HCT116 (cell line): ENCODE results near the gene TMEM215. TPM values are rescaled to one million over a fixed set of nuclear protein-coding genes. Genes with fewer than 3 reads are reported as not detected.

ENCODE experiments used
- ATAC-seq: fragments of 200-7000 bp; cut with Tn5 transposase; 2 replicates; pipeline ENCODE4 v1.9.1; 2020; ENCODE audit warnings: mild to moderate bottlenecking, moderate library complexity
- BruUV-seq: library from RNA; stranded (reverse); fragments of 400-500 nt; replicated peaks from 2 replicates; lab custom pipeline; 2021; lab: Mats Ljungman, UMichigan
- CTCF ChIA-PET: fragments of 300-600 bp; sonication (Branson Sonifier 250); formaldehyde crosslinking; loops from one replicate; lab custom pipeline; 2021; ENCODE audit warnings: antibody characterized with exemption; lab: Charles Lee
- POLR2A ChIA-PET: fragments of 300-600, 350-600 bp; sonication (Branson Sonifier 250); formaldehyde crosslinking; loops from one replicate; lab custom pipeline; 2021; ENCODE audit warnings: antibody characterized with exemption; lab: Charles Lee
- RAD21 ChIA-PET, 2 experiments: fragments of 300-600 bp; sonication (Branson Sonifier 250); formaldehyde crosslinking; loops; one replicate each; lab custom pipeline; 2023; ENCODE audit warnings: low total read pairs in 2 of 2; ENCODE audit not compliant: uncharacterized antibody in 2 of 2, unreplicated experiment in 2 of 2, low non-redundant PET in 1 of 2; lab: Charles Lee
- DNase-seq: peaks from one replicate; pipeline ENCODE4 v3.0.0-alpha.2; 2010; ENCODE audit warnings: low read depth, low spot score
- H2AFZ ChIP-seq: fragments of 200-600 bp; shearing (Covaris generic), sonication (generic); 2 replicates; pipeline ENCODE4 v1.6.1; 2017; ENCODE audit warnings: low read depth, mixed run types, mixed read lengths, antibody characterized with exemption, low read length; ENCODE audit not compliant: poor library complexity, severe bottlenecking
- H3K27ac ChIP-seq: 2 replicates; pipeline ENCODE4 v1.5.1; 2012; ENCODE audit warnings: low read depth, low read length
- H3K27me3 ChIP-seq: fragments of 200-600 bp; sonication (generic); 2 replicates; pipeline ENCODE4 v1.6.1; 2016; ENCODE audit warnings: mixed run types, low read length, mixed read lengths; ENCODE audit not compliant: insufficient read depth
- H3K36me3 ChIP-seq, 2 experiments: fragments of 200-500 bp in 1 of 2; fragments of 200-600 bp in 1 of 2; sonication (Bioruptor generic) in 1 of 2; sonication (generic) in 1 of 2; 2 replicates each; pipeline versions ENCODE4 v1.5.1 to v1.6.1; 2014 to 2016; ENCODE audit warnings: low read length in 2 of 2, inconsistent platforms in 1 of 2, mixed read lengths in 1 of 2, mixed run types in 1 of 2; ENCODE audit not compliant: insufficient read depth in 2 of 2, control insufficient read depth in 1 of 2
- H3K4me1 ChIP-seq, 2 experiments: fragments of 200-600 bp in 1 of 2; sonication (generic) in 1 of 2; 2 replicates each; pipeline versions ENCODE4 v1.5.1 to v1.6.1; 2012 to 2017; ENCODE audit warnings: low read length in 2 of 2, inconsistent platforms in 1 of 2, mild to moderate bottlenecking in 1 of 2, mixed read lengths in 1 of 2, mixed run types in 1 of 2, moderate library complexity in 1 of 2; ENCODE audit not compliant: insufficient read depth in 2 of 2, control insufficient read depth in 1 of 2
- H3K4me2 ChIP-seq: fragments of 200-600 bp; sonication (generic); 2 replicates; pipeline ENCODE4 v1.6.1; 2017; ENCODE audit warnings: mixed run types, low read length, mixed read lengths
- H3K4me3 ChIP-seq, 2 experiments: fragments of 200-600 bp in 1 of 2; sonication (generic) in 1 of 2; replicated peaks in 1 of 2; 2 replicates each; pipeline ENCODE4 v1.5.1; 2011 to 2016; ENCODE audit warnings: low read length in 2 of 2, control low read depth in 1 of 2, low read depth in 1 of 2, mild to moderate bottlenecking in 1 of 2, mixed read lengths in 1 of 2, mixed run types in 1 of 2
- H3K79me2 ChIP-seq: fragments of 200-600 bp; sonication (generic); 2 replicates; pipeline ENCODE4 v1.6.1; 2017; ENCODE audit warnings: mild to moderate bottlenecking, mixed run types, low read length, moderate library complexity, mixed read lengths; ENCODE audit not compliant: insufficient read depth
- H3K9ac ChIP-seq: fragments of 200-600 bp; sonication (generic); 2 replicates; pipeline ENCODE4 v1.6.1; 2016; ENCODE audit warnings: low read length, mixed read lengths
- H3K9me2 ChIP-seq: fragments of 200-600 bp; sonication (generic), shearing (Covaris generic); 2 replicates; pipeline ENCODE4 v1.6.1; 2017; ENCODE audit warnings: mixed run types, mild to moderate bottlenecking, moderate library complexity; ENCODE audit not compliant: insufficient read depth
- H3K9me3 ChIP-seq, 2 experiments: fragments of 200-500 bp in 1 of 2; fragments of 200-600 bp in 1 of 2; sonication (Bioruptor generic) in 1 of 2; sonication (generic) in 1 of 2; 2 replicates each; pipeline ENCODE4 v1.6.1; 2014 to 2017; ENCODE audit warnings: low read length in 2 of 2, mixed read lengths in 2 of 2, inconsistent platforms in 1 of 2, low read depth in 1 of 2, mild to moderate bottlenecking in 1 of 2, mixed run types in 1 of 2, moderate library complexity in 1 of 2; ENCODE audit not compliant: control insufficient read depth in 1 of 2, insufficient read depth in 1 of 2
- H4K20me1 ChIP-seq: fragments of 200-600 bp; sonication (generic), shearing (Covaris generic); 2 replicates; pipeline ENCODE4 v1.6.1; 2017; ENCODE audit warnings: mixed run types, mild to moderate bottlenecking, moderate library complexity; ENCODE audit not compliant: insufficient read depth
- ATF3 ChIP-seq: IDR thresholded peaks from 2 replicates; pipeline ENCODE4 v1.6.1; 2012
- CBX3 ChIP-seq: IDR thresholded peaks from 2 replicates; pipeline ENCODE4 v1.6.1; 2012; ENCODE audit warnings: low read depth
- CEBPB ChIP-seq: IDR thresholded peaks from 2 replicates; pipeline ENCODE4 v1.6.1; 2012; ENCODE audit warnings: low read depth
- EGR1 ChIP-seq: IDR thresholded peaks from 2 replicates; pipeline ENCODE4 v1.6.1; 2012; ENCODE audit warnings: low read depth
- ELF1 ChIP-seq: IDR thresholded peaks from 2 replicates; pipeline ENCODE4 v1.6.1; 2012; ENCODE audit warnings: low read depth, borderline replicate concordance
- EZH2 ChIP-seq: fragments of 200-600 bp; sonication (generic); IDR thresholded peaks from 2 replicates; pipeline ENCODE4 v1.6.1; 2017; ENCODE audit warnings: antibody characterized with exemption, mixed run types
- EZH2phosphoT487 ChIP-seq: fragments of 200-600 bp; IDR thresholded peaks from 2 replicates; pipeline ENCODE4 v1.6.1; 2018; ENCODE audit warnings: antibody characterized with exemption, borderline replicate concordance
- FOSL1 ChIP-seq: IDR thresholded peaks from 2 replicates; pipeline ENCODE4 v1.6.1; 2012; ENCODE audit warnings: low read depth
- JUND ChIP-seq: IDR thresholded peaks from 2 replicates; pipeline ENCODE4 v1.6.1; 2012
- POLR2AphosphoS5 ChIP-seq: IDR thresholded peaks from 2 replicates; pipeline ENCODE4 v1.6.1; 2011; ENCODE audit warnings: mild to moderate bottlenecking, low read depth, low read length, moderate library complexity
- RAD21 ChIP-seq: IDR thresholded peaks from 2 replicates; pipeline ENCODE4 v1.6.1; 2012; ENCODE audit warnings: low read depth, mild to moderate bottlenecking
- REST ChIP-seq: IDR thresholded peaks from 2 replicates; pipeline ENCODE4 v1.6.1; 2012; ENCODE audit warnings: low read depth
- SIN3A ChIP-seq: IDR thresholded peaks from 2 replicates; pipeline ENCODE4 v1.6.1; 2012; ENCODE audit warnings: low read depth
- SP1 ChIP-seq: IDR thresholded peaks from 2 replicates; pipeline ENCODE4 v1.6.1; 2012; ENCODE audit warnings: low read depth
- SRF ChIP-seq: IDR thresholded peaks from 2 replicates; pipeline ENCODE4 v1.6.1; 2012; ENCODE audit warnings: low read depth
- YY1 ChIP-seq: IDR thresholded peaks from 2 replicates; pipeline ENCODE4 v1.6.1; 2011; ENCODE audit warnings: low read length, low read depth, moderate library complexity, mild to moderate bottlenecking; ENCODE audit not compliant: insufficient replicate concordance; ENCODE audit errors: extremely low read depth
- ZBTB33 ChIP-seq: IDR thresholded peaks from 2 replicates; pipeline ENCODE4 v1.6.1; 2011; ENCODE audit warnings: mild to moderate bottlenecking, low read length, moderate library complexity; ENCODE audit not compliant: insufficient replicate concordance; ENCODE audit errors: extremely low read depth
- ZFX ChIP-seq: fragments of 450-650 bp; IDR thresholded peaks from 2 replicates; pipeline ENCODE4 v1.6.1; 2017
- intact Hi-C: fragments of 100-400 bp; cut with micrococcal nuclease; formaldehyde crosslinking; loops from 2 replicates; pipeline ENCODE4 v1.10.0; 2022
- total RNA-seq: library from RNA; stranded (reverse); gene quantifications from one replicate; pipeline ENCODE4 v1.2.1, GENCODE V29; 2021; ENCODE audit not compliant: unreplicated experiment
- TF ChIP-seq, protein P1 (sequence below), 3 experiments: fragments of 200-600 bp in 1 of 3; sonication (generic) in 1 of 3; IDR thresholded peaks in 2 of 3; conservative IDR thresholded peaks in 1 of 3; 2 replicates each; pipeline ENCODE4 v1.5.1; 2012 to 2017; ENCODE audit warnings: low read depth in 2 of 3, low read length in 2 of 3, antibody characterized with exemption in 1 of 3, borderline replicate concordance in 1 of 3, control low read depth in 1 of 3, mild to moderate bottlenecking in 1 of 3, mixed read lengths in 1 of 3, mixed run types in 1 of 3, moderate library complexity in 1 of 3; ENCODE audit not compliant: insufficient read depth in 1 of 3

Gene TMEM215
- total RNA-seq, 1 experiment from 2014 or later = not detected

DNA sequence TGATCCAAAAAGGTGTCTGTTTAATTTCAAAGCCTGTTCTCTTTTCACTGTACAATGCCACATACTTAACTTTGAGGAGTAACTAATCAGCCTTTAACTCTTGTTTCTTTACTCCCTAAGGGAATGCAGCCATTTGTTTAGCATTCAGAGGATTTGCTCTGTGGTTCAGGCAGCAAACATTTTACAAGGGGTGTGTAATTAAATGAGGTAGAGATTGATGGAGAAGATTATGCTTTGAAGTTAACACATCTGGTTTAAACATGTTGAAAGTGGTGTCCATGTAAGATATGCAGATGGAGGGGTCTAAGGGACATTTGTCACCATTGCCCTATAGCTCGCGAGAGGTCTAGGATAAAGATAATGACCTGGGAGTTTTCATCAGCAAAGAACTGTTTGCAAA, 41.9 kb downstream of the TMEM215 start:
- Histone ChIP-seq H3K27ac (no peak overlapping the region), H3K36me3 (no peaks in the 10 kb centered on the region), H3K79me2 (no peaks in the 10 kb centered on the region), H3K27me3 (peaks cover 66% of the 10 kb centered on the region), H3K4me3 (no peak overlapping the region), H3K9me3 (no peaks in the 10 kb centered on the region), H3K9ac (no peak overlapping the region), H3K4me1 (no peaks in the 10 kb centered on the region), H3K9me2 (no peaks in the 10 kb centered on the region), H3K4me2 (no peak overlapping the region), H4K20me1 (no peaks in the 10 kb centered on the region), H2AFZ (no peak overlapping the region)
- TF ChIP-seq FOSL1 = no peak
- no peak for TF ChIP-seq EZH2phosphoT487
- TF ChIP-seq ZFX = no peak
- TF ChIP-seq ATF3 = no peak
- no peak for TF ChIP-seq RAD21
- no peak for TF ChIP-seq ELF1
- TF ChIP-seq POLR2AphosphoS5 = no peak
- no peak for TF ChIP-seq SRF
- no peak for TF ChIP-seq ZBTB33
- no peak for TF ChIP-seq CEBPB
- TF ChIP-seq REST = no peak
- no peak for TF ChIP-seq EGR1
- TF ChIP-seq, protein P1, sequence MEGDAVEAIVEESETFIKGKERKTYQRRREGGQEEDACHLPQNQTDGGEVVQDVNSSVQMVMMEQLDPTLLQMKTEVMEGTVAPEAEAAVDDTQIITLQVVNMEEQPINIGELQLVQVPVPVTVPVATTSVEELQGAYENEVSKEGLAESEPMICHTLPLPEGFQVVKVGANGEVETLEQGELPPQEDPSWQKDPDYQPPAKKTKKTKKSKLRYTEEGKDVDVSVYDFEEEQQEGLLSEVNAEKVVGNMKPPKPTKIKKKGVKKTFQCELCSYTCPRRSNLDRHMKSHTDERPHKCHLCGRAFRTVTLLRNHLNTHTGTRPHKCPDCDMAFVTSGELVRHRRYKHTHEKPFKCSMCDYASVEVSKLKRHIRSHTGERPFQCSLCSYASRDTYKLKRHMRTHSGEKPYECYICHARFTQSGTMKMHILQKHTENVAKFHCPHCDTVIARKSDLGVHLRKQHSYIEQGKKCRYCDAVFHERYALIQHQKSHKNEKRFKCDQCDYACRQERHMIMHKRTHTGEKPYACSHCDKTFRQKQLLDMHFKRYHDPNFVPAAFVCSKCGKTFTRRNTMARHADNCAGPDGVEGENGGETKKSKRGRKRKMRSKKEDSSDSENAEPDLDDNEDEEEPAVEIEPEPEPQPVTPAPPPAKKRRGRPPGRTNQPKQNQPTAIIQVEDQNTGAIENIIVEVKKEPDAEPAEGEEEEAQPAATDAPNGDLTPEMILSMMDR (IDR thresholded peaks at IDR 0.05 in 2 of 3, conservative IDR thresholded peaks at IDR 0.05 in 1 of 3; ENCODE audit: borderline replicate concordance in 1 of 3, insufficient read depth in 1 of 3, low read depth in 2 of 3, low read length in 2 of 3) = no peak
- no peak for TF ChIP-seq SP1
- no peak for TF ChIP-seq EZH2
- no peak for TF ChIP-seq JUND
- TF ChIP-seq YY1 = no peak
- no peak for TF ChIP-seq SIN3A
- no peak for TF ChIP-seq CBX3
- BruUV-seq = no TSS peak
- DNase-seq (no peak), ATAC-seq (no peak)
- POLR2A ChIA-PET = no interaction called here
- RAD21 ChIA-PET = no interaction called here
- intact Hi-C loops = loop anchor here (10.0 kb wide), 1 partner anchor 240 kb away; no protein-coding TSS in a partner anchor
- CTCF ChIA-PET = no interaction called here
